ENCODE results near the gene ADARB1. TPM values are rescaled to one million over a fixed set of nuclear protein-coding genes. Genes with fewer than 3 reads are reported as not detected.

The ADARB1 gene
- total and polyA plus RNA-seq, 9 of the 15 experiments (the other 6 are each of a cell fraction or from before 2014, with no cell fraction given): 6.7 to 16.0 (median 8.3) TPM

DNA sequence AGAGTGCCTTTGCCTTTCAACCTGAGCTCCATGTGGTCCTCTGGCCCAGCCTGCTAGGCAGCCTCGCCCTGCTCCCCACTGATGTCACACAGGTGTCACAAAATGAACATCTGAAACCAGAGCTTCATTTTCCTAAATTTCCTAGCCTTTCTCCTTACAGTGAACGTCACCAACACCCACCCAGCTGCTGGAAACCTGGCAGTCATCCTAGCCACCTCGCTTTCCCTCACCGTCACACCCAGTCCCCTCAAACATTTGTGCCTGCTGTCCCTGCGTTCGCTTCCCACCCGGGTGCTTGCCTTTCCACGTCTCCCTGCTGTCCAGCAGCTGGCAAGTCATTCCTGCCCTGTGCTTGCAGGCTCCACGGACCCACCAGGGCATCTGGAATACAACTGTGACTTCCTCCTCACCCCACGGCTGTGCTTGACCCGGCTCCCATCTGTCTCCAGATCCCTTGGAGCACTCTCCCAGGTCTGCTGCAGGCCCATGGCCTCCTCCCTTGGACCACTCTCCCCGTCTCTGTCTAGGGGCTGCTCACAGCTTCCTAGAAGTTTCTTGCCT lies 23.5 kb downstream of the ADARB1 start:
- TF ChIP-seq KAT8 (IDR thresholded peaks at IDR 0.05; ENCODE audit: low read depth): no peak
- no peak for ATAC-seq
- Histone ChIP-seq H3K4me2 (ENCODE audit: insufficient read depth, low read length) (no peak overlapping the region), H3K4me3 (no peak overlapping the region), H3K9ac (ENCODE audit: insufficient read depth in 1 of 2, low read depth in 2 of 2, low read length in 2 of 2) (no peak overlapping the region), H3K4me1 (replicated peaks in 1 of 2; ENCODE audit: control insufficient read depth in 2 of 2, insufficient read depth in 2 of 2, low read length in 2 of 2) (peaks cover 6 to 13% of the 10 kb centered on the region in 2 experiments), H2AFZ (ENCODE audit: low read depth, low read length) (no peak overlapping the region), H3K9me3 (replicated peaks; ENCODE audit: control insufficient read depth, insufficient read depth, low read depth, low read length) (no peaks in the 10 kb centered on the region), H3K36me3 (ENCODE audit: control insufficient read depth, insufficient read depth, low read length) (no peaks in the 10 kb centered on the region), H3K9me1 (ENCODE audit: control insufficient read depth, insufficient read depth, low read length) (no peaks in the 10 kb centered on the region), H3K27me3 (ENCODE audit: control insufficient read depth in 2 of 2, insufficient read depth in 2 of 2, low read length in 2 of 2) (peaks cover 0 to 8% of the 10 kb centered on the region in 2 experiments; a peak in 2 of 5 replicates), H3K79me2 (ENCODE audit: control insufficient read depth, insufficient read depth, low read length) (no peaks in the 10 kb centered on the region), H3K27ac (ENCODE audit: extremely low read depth, low read depth, low read length) (no peak overlapping the region), H4K20me1 (replicated peaks; ENCODE audit: control insufficient read depth, insufficient read depth, low read length) (peaks cover 26% of the 10 kb centered on the region)
- 45% methylated on average over 12 of the region's 12 CpGs for WGBS (ENCODE audit: insufficient coverage, low coverage, missing lambda C conversion rate)
- ChIA-PET POLR2A (interaction anchor here (0.7 to 1.2 kb wide), 3 partner anchors 12 to 25 kb away, joined by 3 to 5 read pairs (median 3); no protein-coding TSS in a partner anchor), CTCF (ENCODE audit: low intra/inter-chr PET ratio) (no interaction called here)
- in situ Hi-C loops (cut with MboI): no loop called here
- no TSS peak for BruUV-seq (replicated peaks)
- no peak for FAIRE-seq
- intact Hi-C loops (cut with micrococcal nuclease): no loop called here
- DNase-seq (ENCODE audit: extremely low read depth in 1 of 4, low spot score in 3 of 4): no peak

DNA sequence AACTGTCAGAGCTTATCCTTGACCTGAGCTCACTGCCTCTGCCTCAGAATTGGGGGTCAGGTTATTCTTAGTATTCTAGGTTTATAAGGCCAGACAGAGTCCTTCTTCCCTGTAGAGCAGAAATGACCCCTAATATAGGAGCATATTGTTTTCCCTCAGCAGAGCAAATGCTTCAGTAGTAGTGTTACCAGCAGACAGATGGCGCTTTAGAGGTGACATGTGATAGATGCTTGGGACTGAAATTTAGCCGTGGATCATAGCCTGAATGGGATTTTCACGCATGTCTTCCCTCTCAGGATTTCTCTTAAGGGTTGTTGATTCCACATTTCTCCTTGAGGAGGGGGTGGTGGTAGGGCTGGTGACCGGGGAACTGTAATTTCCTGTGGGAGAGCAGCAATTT lies 24.5 kb downstream of the ADARB1 start:
- peaks cover 0 to 4% of the 10 kb centered on the region in 2 experiments; a peak in 2 of 5 replicates for H3K27me3 ChIP-seq (ENCODE audit: control insufficient read depth in 2 of 2, insufficient read depth in 2 of 2, low read length in 2 of 2)
- ChIA-PET CTCF (ENCODE audit: low intra/inter-chr PET ratio) (interaction anchor here (1.5 kb wide), 1 partner anchor 39 kb away, joined by 11 read pairs; no protein-coding TSS in a partner anchor), POLR2A (interaction anchor here (0.6 to 1.2 kb wide), 2 partner anchors 24 to 26 kb away, joined by 3 read pairs; no protein-coding TSS in a partner anchor)
- peak; percentile 46 to 51 (median 46) for DNase-seq (ENCODE audit: extremely low read depth in 1 of 4, low spot score in 3 of 4)
- no peak overlapping the region for H3K27ac ChIP-seq (ENCODE audit: extremely low read depth, low read depth, low read length)
- H3K9me3 ChIP-seq (replicated peaks; ENCODE audit: control insufficient read depth, insufficient read depth, low read depth, low read length): no peaks in the 10 kb centered on the region
- BruUV-seq (replicated peaks): no TSS peak
- no peak overlapping the region for H3K4me2 ChIP-seq (ENCODE audit: insufficient read depth, low read length)
- no peaks in the 10 kb centered on the region for H3K79me2 ChIP-seq (ENCODE audit: control insufficient read depth, insufficient read depth, low read length)
- in situ Hi-C loops (cut with MboI) (no loop called here), intact Hi-C loops (cut with micrococcal nuclease) (loop anchor here (1.0 kb wide), 1 partner anchor 39 kb away; no protein-coding TSS in a partner anchor)
- 17% methylated on average over 4 of the region's 4 CpGs for WGBS (ENCODE audit: insufficient coverage, low coverage, missing lambda C conversion rate)
- H3K4me1 ChIP-seq (replicated peaks in 1 of 2; ENCODE audit: control insufficient read depth in 2 of 2, insufficient read depth in 2 of 2, low read length in 2 of 2): peaks cover 6 to 13% of the 10 kb centered on the region in 2 experiments
- H3K9me1 ChIP-seq (ENCODE audit: control insufficient read depth, insufficient read depth, low read length): no peaks in the 10 kb centered on the region
- H3K9ac ChIP-seq (ENCODE audit: insufficient read depth in 1 of 2, low read depth in 2 of 2, low read length in 2 of 2): no peak overlapping the region
- H4K20me1 ChIP-seq (replicated peaks; ENCODE audit: control insufficient read depth, insufficient read depth, low read length): peaks cover 25% of the 10 kb centered on the region
- H3K4me3 ChIP-seq: no peak overlapping the region
- H2AFZ ChIP-seq (ENCODE audit: low read depth, low read length): no peak overlapping the region
- peak; percentile 26 for FAIRE-seq
- peak; percentile 82 for ATAC-seq
- no peaks in the 10 kb centered on the region for H3K36me3 ChIP-seq (ENCODE audit: control insufficient read depth, insufficient read depth, low read length)
- TF ChIP-seq RAD21 (CRISPR knock-in tag; conservative IDR thresholded peaks at IDR 0.05 in 1 of 2, IDR thresholded peaks at IDR 0.05 in 1 of 2) (peak; percentile 6 to 59; a peak in 2 of 4 replicates), ZNF584 (CRISPR knock-in tag; IDR thresholded peaks at IDR 0.05; ENCODE audit: low read depth) (no peak), CREM (IDR thresholded peaks at IDR 0.05; ENCODE audit: low read depth) (0 out of 2 replicates have a peak, but pooled peaks have one; percentile 13), ZFPM2 (CRISPR knock-in tag; IDR thresholded peaks at IDR 0.05) (no peak), NFYB (IDR thresholded peaks at IDR 0.05; ENCODE audit: extremely low read depth, insufficient read length) (no peak), POLR2H (tag; IDR thresholded peaks at IDR 0.05; ENCODE audit: low read depth) (no peak), CTCF (IDR thresholded peaks at IDR 0.05 in 2 of 3, conservative IDR thresholded peaks at IDR 0.05 in 1 of 3; ENCODE audit: insufficient read depth in 2 of 3, low read depth in 1 of 3, low read length in 3 of 3) (peak; percentile 65 to 68 (median 67)), USF2 (CRISPR knock-in tag; IDR thresholded peaks at IDR 0.05) (peak; percentile 13; the same call in 1 of the 2 replicates), MEIS2 (IDR thresholded peaks at IDR 0.05; ENCODE audit: partially characterized antibody) (peak; percentile 20)

Data from K562 (cell line).